ENCODE data around the gene TNXB. TPM values are rescaled to one million over a fixed set of nuclear protein-coding genes. Genes with fewer than 3 reads are reported as not detected.
A peak's percentile ranks its signal among the peaks of the same experiment; 100 is the strongest.

The TNXB gene
- total RNA-seq, 1 donor from 2014 or later, result 6.0 TPM

- Mint-ChIP-seq H3K36me3 (ENCODE audit: unreplicated experiment) (no peaks in the 10 kb centered on the region), H3K4me1 (ENCODE audit: low read depth, unreplicated experiment) (no peaks in the 10 kb centered on the region), H3K27ac (ENCODE audit: unreplicated experiment) (no peak overlapping the region), H3K9me3 (ENCODE audit: unreplicated experiment) (peaks cover 2% of the 10 kb centered on the region), H3K27me3 (ENCODE audit: unreplicated experiment) (peaks cover 9% of the 10 kb centered on the region), H3K4me3 (ENCODE audit: unreplicated experiment) (no peak overlapping the region)
- no peak for DNase-seq
- no peak for TF ChIP-seq CTCF (IDR thresholded peaks at IDR 0.05; ENCODE audit: partially characterized antibody, unreplicated experiment)
Observed at GRCh38 chr6:32088487-32089049, 20.6 kb downstream of the TNXB start.

- DNase-seq, result peak; percentile 79
- no peaks in the 10 kb centered on the region for H3K4me1 Mint-ChIP-seq (ENCODE audit: low read depth, unreplicated experiment)
- no peak overlapping the region for H3K27ac Mint-ChIP-seq (ENCODE audit: unreplicated experiment)
- H3K9me3 Mint-ChIP-seq (ENCODE audit: unreplicated experiment), result peaks cover 5% of the 10 kb centered on the region
- peaks cover 4% of the 10 kb centered on the region for H3K36me3 Mint-ChIP-seq (ENCODE audit: unreplicated experiment)
- peak; percentile 24 for TF ChIP-seq CTCF (IDR thresholded peaks at IDR 0.05; ENCODE audit: partially characterized antibody, unreplicated experiment)
- H3K4me3 Mint-ChIP-seq (ENCODE audit: unreplicated experiment), result no peak overlapping the region
- peaks cover 15% of the 10 kb centered on the region for H3K27me3 Mint-ChIP-seq (ENCODE audit: unreplicated experiment)
Observed at GRCh38 chr6:32087574-32088486, 21.3 kb downstream of the TNXB start.

GRCh38 chr6:32086661-32087573 is 22.2 kb downstream of the TNXB start:
- TF ChIP-seq CTCF (IDR thresholded peaks at IDR 0.05; ENCODE audit: partially characterized antibody, unreplicated experiment), result no peak
- Mint-ChIP-seq H3K27ac (ENCODE audit: unreplicated experiment) (no peak overlapping the region), H3K36me3 (ENCODE audit: unreplicated experiment) (peaks cover 4% of the 10 kb centered on the region), H3K9me3 (ENCODE audit: unreplicated experiment) (peaks cover 7% of the 10 kb centered on the region), H3K27me3 (ENCODE audit: unreplicated experiment) (peaks cover 17% of the 10 kb centered on the region), H3K4me1 (ENCODE audit: low read depth, unreplicated experiment) (no peaks in the 10 kb centered on the region), H3K4me3 (ENCODE audit: unreplicated experiment) (no peak overlapping the region)
- no peak for DNase-seq

GRCh38 chr6:32085759-32086459 is 23.2 kb downstream of the TNXB start:
- Mint-ChIP-seq H3K4me3 (ENCODE audit: unreplicated experiment) (no peak overlapping the region), H3K27ac (ENCODE audit: unreplicated experiment) (no peak overlapping the region), H3K27me3 (ENCODE audit: unreplicated experiment) (peaks cover 17% of the 10 kb centered on the region), H3K4me1 (ENCODE audit: low read depth, unreplicated experiment) (no peaks in the 10 kb centered on the region), H3K9me3 (ENCODE audit: unreplicated experiment) (peaks cover 7% of the 10 kb centered on the region), H3K36me3 (ENCODE audit: unreplicated experiment) (peaks cover 4% of the 10 kb centered on the region)
- no peak for TF ChIP-seq CTCF (IDR thresholded peaks at IDR 0.05; ENCODE audit: partially characterized antibody, unreplicated experiment)
- DNase-seq, result no peak
